HG02970 (cell line): Measurements from ENCODE around the gene LRRC23.
"Not testable (repeated sequence)": the region's sequence is repeated elsewhere in the genome, so short reads cannot be mapped to it uniquely, and the experiment has no call there.

ENCODE experiments used
- ATAC-seq: cut with Tn5 transposase; IDR thresholded peaks from one replicate; pipeline ENCODE4 v1.9.1; 2021; ENCODE audit warnings: mild to moderate bottlenecking, moderate library complexity, moderate number of reproducible peaks; ENCODE audit not compliant: unreplicated experiment, low FRiP score

The LRRC23 gene

GRCh38 chr12:6899837-6900519 is 4.6 kb upstream of the LRRC23 start:
- ATAC-seq: no peak

- ATAC-seq: no peak
Observed at GRCh38 chr12:6902448-6902847, 2.2 kb upstream of the LRRC23 start.

- no peak for ATAC-seq
Observed at GRCh38 chr12:6903722-6904121, 900 bp upstream of the LRRC23 start.

GRCh38 chr12:6905414-6906040 is 905 bp downstream of the LRRC23 start:
- no peak for ATAC-seq

GRCh38 chr12:6908141-6908540 is 3.5 kb downstream of the LRRC23 start:
- not testable (repeated sequence) for ATAC-seq

- ATAC-seq: no peak
Observed at GRCh38 chr12:6909421-6910145, 5.0 kb downstream of the LRRC23 start.

GRCh38 chr12:6912164-6912935 is 7.7 kb downstream of the LRRC23 start:
- no peak for ATAC-seq

- no peak for ATAC-seq
Observed at GRCh38 chr12:6914246-6914946, 9.8 kb downstream of the LRRC23 start, which contains the start of gene ENO2. TSS of gene ENO2 (plus strand) at chr12:6914580. CDS start at chr12:6915833, 1,253 bp downstream.

GRCh38 chr12:6914947-6915788 is 10.5 kb downstream of the LRRC23 start:
- ATAC-seq: no peak

GRCh38 chr12:6915789-6916285 is 11.2 kb downstream of the LRRC23 start:
- no peak for ATAC-seq

GRCh38 chr12:6916426-6917200 is 12.0 kb downstream of the LRRC23 start:
- ATAC-seq: no peak

- ATAC-seq: no peak
Observed at GRCh38 chr12:6917491-6918231, 13.0 kb downstream of the LRRC23 start.

- no peak for ATAC-seq
Observed at GRCh38 chr12:6919588-6919987, 15.0 kb downstream of the LRRC23 start.

- ATAC-seq: no peak
Observed at GRCh38 chr12:6921539-6921938, 16.9 kb downstream of the LRRC23 start.

GRCh38 chr12:6921996-6922946 is 17.6 kb downstream of the LRRC23 start:
- ATAC-seq: no peak

GRCh38 chr12:6923003-6923732 is 18.5 kb downstream of the LRRC23 start:
- ATAC-seq: no peak
